Panc1 (cell line): Measurements from ENCODE around the gene STXBP5L. TPM values are rescaled to one million over a fixed set of nuclear protein-coding genes. Genes with fewer than 3 reads are reported as not detected.

Experiments
- ATAC-seq: fragments of 200-7000 bp; cut with Tn5 transposase; 2 replicates; pipeline ENCODE4 v1.9.1; 2020; ENCODE audit warnings: mild to moderate bottlenecking, moderate library complexity
- BruUV-seq: library from RNA; stranded (reverse); fragments of 400-500 nt; replicated peaks from 2 replicates; lab custom pipeline; 2021; lab: Mats Ljungman, UMichigan
- CTCF ChIA-PET: fragments of 300-600 bp; sonication (Branson Sonifier 250); formaldehyde crosslinking; loops from one replicate; lab custom pipeline; 2022; ENCODE audit warnings: antibody characterized with exemption; lab: Charles Lee
- POLR2A ChIA-PET: fragments of 300-600 bp; sonication (Branson Sonifier 250); formaldehyde crosslinking; loops from one replicate; lab custom pipeline; 2022; ENCODE audit warnings: antibody characterized with exemption; lab: Charles Lee
- DNase-seq: peaks from one replicate; pipeline ENCODE4 v3.0.0-alpha.2; 2010; ENCODE audit warnings: low read depth, low spot score
- H3K27ac ChIP-seq: 2 replicates; pipeline ENCODE4 v1.5.1; 2011; ENCODE audit warnings: mild to moderate bottlenecking, low read length, inconsistent platforms
- H3K27me3 ChIP-seq: fragments of 200-500 bp; sonication (Bioruptor generic); 2 replicates; pipeline ENCODE4 v1.6.0; 2014; ENCODE audit warnings: low read length, inconsistent platforms; ENCODE audit not compliant: control insufficient read depth, insufficient read depth
- H3K36me3 ChIP-seq: fragments of 200-500 bp; sonication (Bioruptor generic); 2 replicates; pipeline ENCODE4 v1.5.1; 2014; ENCODE audit warnings: inconsistent platforms, mild to moderate bottlenecking, low read length, moderate library complexity; ENCODE audit not compliant: control insufficient read depth, insufficient read depth
- H3K4me1 ChIP-seq: 2 replicates; pipeline ENCODE4 v1.5.1; 2011; ENCODE audit warnings: inconsistent platforms, mild to moderate bottlenecking, low read length, moderate library complexity; ENCODE audit not compliant: control insufficient read depth, insufficient read depth
- H3K4me3 ChIP-seq, 2 experiments: 2 replicates each; pipeline ENCODE4 v1.5.1; 2011 to 2012; ENCODE audit warnings: low read depth in 2 of 2, low read length in 2 of 2, mild to moderate bottlenecking in 2 of 2, inconsistent platforms in 1 of 2, moderate library complexity in 1 of 2
- H3K9me3 ChIP-seq: fragments of 200-500 bp; sonication (Bioruptor generic); 2 replicates; pipeline ENCODE4 v1.5.1; 2014; ENCODE audit warnings: low read depth, mild to moderate bottlenecking, inconsistent platforms, low read length, moderate library complexity; ENCODE audit not compliant: control insufficient read depth, insufficient read depth
- POLR2AphosphoS5 ChIP-seq: IDR thresholded peaks from 2 replicates; pipeline ENCODE4 v1.6.1; 2012; ENCODE audit warnings: mild to moderate bottlenecking, low read depth, low read length, moderate library complexity
- SIN3A ChIP-seq: IDR thresholded peaks from 2 replicates; pipeline ENCODE4 v1.6.1; 2012; ENCODE audit warnings: low read depth, mild to moderate bottlenecking, low read length, moderate library complexity, borderline replicate concordance; ENCODE audit not compliant: insufficient read depth
- TCF7L2 ChIP-seq: IDR thresholded peaks from 2 replicates; pipeline ENCODE4 v1.6.1; 2011; ENCODE audit warnings: mild to moderate bottlenecking, low read depth, low read length, inconsistent platforms
- in situ Hi-C: cut with HindIII; loops from 2 replicates; pipeline ENCODE4 v1.10.0; 2016; ENCODE audit warnings: low sequenced_read_pairs, low pct_unique_long_range_greater_than_20kb
- intact Hi-C: fragments of 100-400 bp; cut with micrococcal nuclease; formaldehyde crosslinking; loops from one replicate; pipeline ENCODE4 v1.10.0; 2022; ENCODE audit not compliant: unreplicated experiment
- total RNA-seq: library from RNA; stranded (reverse); gene quantifications from one replicate; pipeline ENCODE4 v1.2.1, GENCODE V29; 2021; ENCODE audit not compliant: unreplicated experiment
- TF ChIP-seq, protein P1 (sequence below): fragments of 450-650 bp; IDR thresholded peaks from 2 replicates; pipeline ENCODE4 v1.5.1; 2017; ENCODE audit warnings: mild to moderate bottlenecking
- TF ChIP-seq, protein P2 (sequence below), 2 experiments: IDR thresholded peaks; 2 replicates each; pipeline ENCODE4 v1.6.1; 2011 to 2012; ENCODE audit warnings: low read depth in 2 of 2, control low read depth in 1 of 2, low read length in 1 of 2, mild to moderate bottlenecking in 1 of 2, moderate library complexity in 1 of 2; ENCODE audit not compliant: insufficient read depth in 1 of 2

The STXBP5L gene
- total RNA-seq, 1 experiment from 2014 or later = 0.05 TPM

DNA sequence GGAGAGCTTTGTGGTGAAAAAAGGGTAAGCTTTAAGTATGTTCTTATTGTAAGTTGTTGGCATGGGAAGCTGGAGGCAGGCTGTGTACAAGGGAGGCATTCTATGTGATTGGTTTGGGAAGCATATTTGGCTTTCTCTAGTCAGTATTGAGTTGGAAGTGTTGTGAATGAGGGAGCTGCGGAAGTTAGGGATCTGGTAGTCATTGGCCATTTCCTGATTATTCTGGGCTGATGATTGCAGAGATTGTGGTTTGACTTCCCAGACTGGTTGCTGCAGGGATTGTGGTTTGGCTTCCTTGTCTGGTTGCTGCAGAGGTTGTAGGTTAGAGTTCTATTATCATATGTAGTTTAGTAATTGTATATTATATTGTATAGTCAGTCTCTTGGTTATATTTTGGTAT lies 21.0 kb downstream of the STXBP5L start:
- 0 out of 2 replicates have a peak, but pooled peaks cover 4% of the 10 kb centered on the region for H3K9me3 ChIP-seq
- DNase-seq = no peak
- in situ Hi-C loops (no loop called here), intact Hi-C loops (no loop called here)
- no peaks in the 10 kb centered on the region for H3K4me1 ChIP-seq
- H3K4me3 ChIP-seq = no peak overlapping the region
- ChIA-PET CTCF (no interaction called here), POLR2A (no interaction called here)
- H3K27ac ChIP-seq = no peak overlapping the region
- ATAC-seq = no peak
- TF ChIP-seq, protein P1, sequence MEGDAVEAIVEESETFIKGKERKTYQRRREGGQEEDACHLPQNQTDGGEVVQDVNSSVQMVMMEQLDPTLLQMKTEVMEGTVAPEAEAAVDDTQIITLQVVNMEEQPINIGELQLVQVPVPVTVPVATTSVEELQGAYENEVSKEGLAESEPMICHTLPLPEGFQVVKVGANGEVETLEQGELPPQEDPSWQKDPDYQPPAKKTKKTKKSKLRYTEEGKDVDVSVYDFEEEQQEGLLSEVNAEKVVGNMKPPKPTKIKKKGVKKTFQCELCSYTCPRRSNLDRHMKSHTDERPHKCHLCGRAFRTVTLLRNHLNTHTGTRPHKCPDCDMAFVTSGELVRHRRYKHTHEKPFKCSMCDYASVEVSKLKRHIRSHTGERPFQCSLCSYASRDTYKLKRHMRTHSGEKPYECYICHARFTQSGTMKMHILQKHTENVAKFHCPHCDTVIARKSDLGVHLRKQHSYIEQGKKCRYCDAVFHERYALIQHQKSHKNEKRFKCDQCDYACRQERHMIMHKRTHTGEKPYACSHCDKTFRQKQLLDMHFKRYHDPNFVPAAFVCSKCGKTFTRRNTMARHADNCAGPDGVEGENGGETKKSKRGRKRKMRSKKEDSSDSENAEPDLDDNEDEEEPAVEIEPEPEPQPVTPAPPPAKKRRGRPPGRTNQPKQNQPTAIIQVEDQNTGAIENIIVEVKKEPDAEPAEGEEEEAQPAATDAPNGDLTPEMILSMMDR = no peak
- no peak for TF ChIP-seq TCF7L2
- no peak for TF ChIP-seq POLR2AphosphoS5
- TF ChIP-seq SIN3A = no peak
- TF ChIP-seq, protein P2, sequence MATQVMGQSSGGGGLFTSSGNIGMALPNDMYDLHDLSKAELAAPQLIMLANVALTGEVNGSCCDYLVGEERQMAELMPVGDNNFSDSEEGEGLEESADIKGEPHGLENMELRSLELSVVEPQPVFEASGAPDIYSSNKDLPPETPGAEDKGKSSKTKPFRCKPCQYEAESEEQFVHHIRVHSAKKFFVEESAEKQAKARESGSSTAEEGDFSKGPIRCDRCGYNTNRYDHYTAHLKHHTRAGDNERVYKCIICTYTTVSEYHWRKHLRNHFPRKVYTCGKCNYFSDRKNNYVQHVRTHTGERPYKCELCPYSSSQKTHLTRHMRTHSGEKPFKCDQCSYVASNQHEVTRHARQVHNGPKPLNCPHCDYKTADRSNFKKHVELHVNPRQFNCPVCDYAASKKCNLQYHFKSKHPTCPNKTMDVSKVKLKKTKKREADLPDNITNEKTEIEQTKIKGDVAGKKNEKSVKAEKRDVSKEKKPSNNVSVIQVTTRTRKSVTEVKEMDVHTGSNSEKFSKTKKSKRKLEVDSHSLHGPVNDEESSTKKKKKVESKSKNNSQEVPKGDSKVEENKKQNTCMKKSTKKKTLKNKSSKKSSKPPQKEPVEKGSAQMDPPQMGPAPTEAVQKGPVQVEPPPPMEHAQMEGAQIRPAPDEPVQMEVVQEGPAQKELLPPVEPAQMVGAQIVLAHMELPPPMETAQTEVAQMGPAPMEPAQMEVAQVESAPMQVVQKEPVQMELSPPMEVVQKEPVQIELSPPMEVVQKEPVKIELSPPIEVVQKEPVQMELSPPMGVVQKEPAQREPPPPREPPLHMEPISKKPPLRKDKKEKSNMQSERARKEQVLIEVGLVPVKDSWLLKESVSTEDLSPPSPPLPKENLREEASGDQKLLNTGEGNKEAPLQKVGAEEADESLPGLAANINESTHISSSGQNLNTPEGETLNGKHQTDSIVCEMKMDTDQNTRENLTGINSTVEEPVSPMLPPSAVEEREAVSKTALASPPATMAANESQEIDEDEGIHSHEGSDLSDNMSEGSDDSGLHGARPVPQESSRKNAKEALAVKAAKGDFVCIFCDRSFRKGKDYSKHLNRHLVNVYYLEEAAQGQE (IDR thresholded peaks at IDR 0.05; ENCODE audit: insufficient read depth in 1 of 2, low read depth in 2 of 2, low read length in 1 of 2) = no peak
- no TSS peak for BruUV-seq
- H3K27me3 ChIP-seq = no peaks in the 10 kb centered on the region
- H3K36me3 ChIP-seq = no peaks in the 10 kb centered on the region

DNA sequence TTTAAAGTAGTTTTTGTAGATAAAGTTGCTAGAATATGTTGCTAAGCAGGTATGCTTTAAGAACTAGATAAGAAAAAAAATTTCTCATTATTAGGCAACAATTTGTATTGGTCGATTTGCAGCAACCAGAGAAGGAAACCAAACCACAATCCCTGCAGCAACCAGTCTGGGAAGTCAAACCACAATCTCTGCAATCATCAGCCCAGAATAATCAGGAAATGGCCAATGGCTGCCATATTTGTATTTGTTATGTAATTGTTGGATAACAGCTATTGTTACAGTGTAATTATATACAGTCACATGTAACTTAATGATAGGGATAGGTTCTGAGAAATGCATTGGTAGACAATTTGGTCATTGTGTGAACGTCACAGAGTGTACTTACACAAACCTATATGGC lies 23.6 kb downstream of the STXBP5L start:
- POLR2A ChIA-PET = no interaction called here
- no peaks in the 10 kb centered on the region for H3K36me3 ChIP-seq
- in situ Hi-C loops = no loop called here
- no peaks in the 10 kb centered on the region for H3K27me3 ChIP-seq
- no peak overlapping the region for H3K4me3 ChIP-seq
- no peak overlapping the region for H3K27ac ChIP-seq
- CTCF ChIA-PET = no interaction called here
- no peaks in the 10 kb centered on the region for H3K4me1 ChIP-seq
- no TSS peak for BruUV-seq
- DNase-seq = no peak
- no peak for ATAC-seq
- intact Hi-C loops = no loop called here
- H3K9me3 ChIP-seq = 0 out of 2 replicates have a peak, but pooled peaks cover 4% of the 10 kb centered on the region
- TF ChIP-seq POLR2AphosphoS5 = no peak

DNA sequence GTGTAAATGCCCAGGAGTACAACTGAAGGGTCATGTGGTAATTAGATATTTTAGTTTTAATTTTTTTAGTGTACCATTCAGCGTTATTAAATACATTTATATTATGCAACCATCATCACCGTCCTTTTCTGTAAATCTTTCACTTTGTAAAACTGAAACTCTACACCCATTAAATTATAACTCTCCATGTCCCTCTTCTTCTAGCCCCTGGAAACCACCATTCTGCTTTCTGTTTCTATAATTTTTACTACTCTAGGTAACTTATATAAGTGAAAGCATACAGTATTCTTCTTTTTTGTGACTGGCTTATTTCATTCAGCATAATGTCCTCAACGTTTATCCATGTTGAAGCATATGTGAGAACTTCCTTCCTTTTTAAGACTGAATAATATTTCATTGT lies 48.1 kb downstream of the STXBP5L start:
- in situ Hi-C loops = no loop called here

More for the DNA sequence above, 48.1 kb downstream of the STXBP5L start:
- no peak overlapping the region for H3K4me3 ChIP-seq
- no peaks in the 10 kb centered on the region for H3K4me1 ChIP-seq
- H3K9me3 ChIP-seq = no peaks in the 10 kb centered on the region
- H3K27ac ChIP-seq = no peak overlapping the region
- no peaks in the 10 kb centered on the region for H3K36me3 ChIP-seq
- intact Hi-C loops = no loop called here
- no TSS peak for BruUV-seq
- ChIA-PET POLR2A (no interaction called here), CTCF (no interaction called here)
- TF ChIP-seq, protein P1 = no peak
- TF ChIP-seq, protein P2 (IDR thresholded peaks at IDR 0.05; ENCODE audit: insufficient read depth in 1 of 2, low read depth in 2 of 2, low read length in 1 of 2) = no peak
- TF ChIP-seq TCF7L2 (no peak), POLR2AphosphoS5 (no peak), SIN3A (no peak)
- DNase-seq (no peak), ATAC-seq (no peak)
- no peaks in the 10 kb centered on the region for H3K27me3 ChIP-seq
